RKO (cell line): Measurements from ENCODE around the gene SIPA1L2.

Experiments used
- DNase-seq: peaks from one replicate; pipeline ENCODE4 v3.0.0-alpha.2; 2016; ENCODE audit warnings: low spot score

The SIPA1L2 gene

GRCh38 chr1:232589812-232590743 lies 39.9 kb downstream of the SIPA1L2 start:
- DNase-seq, result no peak

- DNase-seq, result no peak
Observed at GRCh38 chr1:232589111-232589811, 40.7 kb downstream of the SIPA1L2 start.

- no peak for DNase-seq
Observed at GRCh38 chr1:232587141-232588008, 42.6 kb downstream of the SIPA1L2 start.

- no peak for DNase-seq
Observed at GRCh38 chr1:232586679-232587078, 43.3 kb downstream of the SIPA1L2 start.

- DNase-seq, result no peak
Observed at GRCh38 chr1:232585486-232585885, 44.4 kb downstream of the SIPA1L2 start.

GRCh38 chr1:232581932-232582331 lies 48.0 kb downstream of the SIPA1L2 start:
- no peak for DNase-seq
